ENCODE measurements around the gene ETV6. TPM values are rescaled to one million over a fixed set of nuclear protein-coding genes. Genes with fewer than 3 reads are reported as not detected.

Gene ETV6
- total RNA-seq (2021; fragmentation: NEBNext Ultra II Directional; extraction: Animal tissue kit (Norgen Biotek cat#: 25700)) (23.9 and 24.6 TPM in 2 replicates), polyA plus RNA-seq (2011; rRNA removed) (4.7 and 5.5 TPM in 2 replicates), polyA minus RNA-seq (2011; rRNA and poly(A)+ RNA removed) (14.5 and 14.8 TPM in 2 replicates)
- 4.5 TPM for polyA plus RNA-seq (2011; cell fraction: cytosol; rRNA removed)
- polyA plus RNA-seq (2011; cell fraction: nucleus; rRNA removed): 7.4 TPM
- polyA plus RNA-seq (2012, experiment 1 of 2): 6.5 to 9.8 TPM (median 8.0 TPM) in 4 replicates
- 2.1 TPM for polyA plus RNA-seq (2012, experiment 2 of 2)
- polyA plus RNA-seq (2013, experiment 1 of 2): 14.5 TPM
- polyA plus RNA-seq (2013, experiment 2 of 2): 14.1 TPM
- polyA minus RNA-seq (2011; cell fraction: cytosol; rRNA and poly(A)+ RNA removed): 9.9 TPM
- 22.1 TPM for polyA minus RNA-seq (2011; cell fraction: nucleus; rRNA and poly(A)+ RNA removed)
- long read RNA-seq, experiment 1, partial matches to known transcripts: 1 of 7 reads
- long read RNA-seq, experiment 1, other reads (novel, unspliced or antisense): 6 of 7 reads
- long read RNA-seq, experiment 2, partial matches to known transcripts: 0 of 3 reads
- long read RNA-seq, experiment 2, other reads (novel, unspliced or antisense): 3 of 3 reads

DNA sequence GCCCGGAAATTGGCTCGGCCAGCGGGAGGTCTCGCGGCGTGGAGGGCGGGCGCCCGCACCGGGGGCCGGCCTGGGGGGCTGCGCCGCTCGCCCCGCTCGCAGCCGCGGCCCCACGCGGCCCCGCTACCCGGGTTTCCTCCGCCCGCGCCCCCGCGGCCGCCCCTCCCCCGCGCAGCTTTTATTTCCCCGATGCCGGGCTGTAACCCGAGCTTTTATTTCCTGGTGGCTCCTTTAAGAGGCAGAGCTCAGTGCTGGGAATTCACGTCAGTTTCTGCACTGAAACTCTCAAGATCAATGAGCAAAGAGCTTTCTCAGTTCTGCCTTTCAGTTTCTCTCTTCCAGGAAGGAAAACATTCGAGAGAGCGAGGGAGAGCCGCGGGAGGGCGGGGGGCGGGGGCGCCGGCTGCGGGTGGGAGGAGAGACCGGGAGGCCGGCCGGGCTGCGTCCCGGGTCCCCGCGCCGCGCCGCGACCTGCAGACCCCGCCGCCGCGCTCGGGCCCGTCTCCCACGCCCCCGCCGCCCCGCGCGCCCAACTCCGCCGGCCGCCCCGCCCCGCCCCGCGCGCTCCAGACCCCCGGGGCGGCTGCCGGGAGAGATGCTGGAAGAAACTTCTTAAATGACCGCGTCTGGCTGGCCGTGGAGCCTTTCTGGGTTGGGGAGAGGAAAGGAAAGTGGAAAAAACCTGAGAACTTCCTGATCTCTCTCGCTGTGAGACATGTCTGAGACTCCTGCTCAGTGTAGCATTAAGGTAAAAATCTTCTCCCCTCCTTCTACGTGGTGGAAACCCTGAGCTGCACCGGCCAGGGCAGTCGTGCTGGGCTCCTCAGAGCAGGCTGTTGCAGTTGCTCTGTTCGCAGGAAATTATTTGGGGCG, at the start of gene ETV6:
ETV6 (plus strand) TSS at position 262 of the 873 bp plus-strand sequence; CDS start at position 716, 454 bp downstream.
- H3K9ac ChIP-seq (replicated peaks in 1 of 4; ENCODE audit: extremely low read depth in 1 of 4, low read depth in 3 of 4, low read length in 3 of 4): peak within 1 kb of the TSS; percentile 52 to 82 (median 70)
- H3K23me2 ChIP-seq (ENCODE audit: low read depth, low read length): peaks cover 6% of the 10 kb centered on the region
- H3K36me3 ChIP-seq (ENCODE audit: control insufficient read depth in 2 of 4, insufficient read depth in 4 of 4, low read length in 3 of 4): no peaks in the 10 kb centered on the region
- H3K79me1 ChIP-seq (ENCODE audit: low read depth, low read length): peaks cover 8% of the 10 kb centered on the region
- peak within 1 kb of the TSS; percentile 83 for H4K91ac ChIP-seq (replicated peaks; ENCODE audit: insufficient read length, low read length)
- WGBS, 2 experiments (ENCODE audit: extremely low coverage in 1 of 2, insufficient coverage in 1 of 2, insufficient read length in 1 of 2, insufficient replicate concordance in 2 of 2, low coverage in 1 of 2, low lambda C conversion rate in 2 of 2, missing lambda C conversion rate in 1 of 2): 6% methylated on average over 14 of the region's 86 CpGs; no CpG with 5 or more reads in 1 of the 2 experiments
- peak within 1 kb of the TSS; percentile 94 for H3K4ac ChIP-seq (replicated peaks; ENCODE audit: insufficient read length, low read depth, low read length)
- H2AK5ac ChIP-seq (ENCODE audit: low read depth, low read length): no peak within 1 kb of the TSS
- H3K4me2 ChIP-seq (ENCODE audit: insufficient read depth in 1 of 2, low read depth in 2 of 2, low read length in 2 of 2): peak within 1 kb of the TSS; percentile 81 to 83
- H2BK20ac ChIP-seq (ENCODE audit: low read length): 0 out of 2 replicates have a peak within 1 kb of the TSS, but pooled peaks have one; percentile 16
- DNase-seq (ENCODE audit: low read depth in 1 of 2, low spot score in 2 of 2): peak in 1 of 2 experiments; percentile 65
- no peaks in the 10 kb centered on the region for H4K20me1 ChIP-seq (replicated peaks in 1 of 2; ENCODE audit: control insufficient read depth in 1 of 2, insufficient read depth in 2 of 2, low read length in 2 of 2)
- H2BK5ac ChIP-seq (ENCODE audit: low read depth, low read length): peak within 1 kb of the TSS; percentile 89
- ChIA-PET POLR2A (ENCODE audit: partially characterized antibody) (interaction anchor here (0.6 to 2.3 kb wide), 13 partner anchors 9 to 361 kb away, joined by 3 to 9 read pairs (median 3); no protein-coding TSS in a partner anchor), CTCF (ENCODE audit: partially characterized antibody) (no interaction called here)
- H4K5ac ChIP-seq (ENCODE audit: insufficient read length, low read depth, low read length): peak within 1 kb of the TSS; percentile 83
- peak within 1 kb of the TSS; percentile 90; the same call in 1 of the 2 replicates for H2AFZ ChIP-seq (ENCODE audit: low read length)
- H2BK120ac ChIP-seq (replicated peaks; ENCODE audit: low read depth, low read length): peak within 1 kb of the TSS; percentile 87
- peaks cover 3 to 18% (median 10%) of the 10 kb centered on the region in 4 experiments for H3K4me1 ChIP-seq (replicated peaks in 1 of 4; ENCODE audit: control insufficient read depth in 3 of 4, insufficient read depth in 4 of 4, low read length in 3 of 4)
- peak within 1 kb of the TSS; percentile 46; the same call in 1 of the 2 replicates for H3K27ac ChIP-seq (ENCODE audit: low read depth, low read length)
- H4K8ac ChIP-seq (ENCODE audit: extremely low read depth, insufficient read depth, low read length): peak within 1 kb of the TSS; percentile 86
- no peak within 1 kb of the TSS for H3K23ac ChIP-seq (ENCODE audit: insufficient read length)
- peak within 1 kb of the TSS; percentile 76 to 98 (median 82) for H3K4me3 ChIP-seq (ENCODE audit: extremely low read depth in 1 of 4, insufficient read depth in 2 of 4, low read depth in 3 of 4, low read length in 4 of 4)
- no peaks in the 10 kb centered on the region for H3K9me3 ChIP-seq (ENCODE audit: insufficient read depth in 2 of 2, low read depth in 1 of 2, low read length in 1 of 2)
- H3K14ac ChIP-seq (ENCODE audit: insufficient read length): no peak within 1 kb of the TSS
- H3K56ac ChIP-seq (replicated peaks; ENCODE audit: insufficient read length, low read depth, low read length): peak within 1 kb of the TSS; percentile 80
- no peaks in the 10 kb centered on the region for H3K27me3 ChIP-seq (replicated peaks in 1 of 4; ENCODE audit: control insufficient read depth in 3 of 4, extremely low read depth in 1 of 4, insufficient read depth in 3 of 4, low read length in 3 of 4)
- FAIRE-seq: no peak
- H2BK15ac ChIP-seq (ENCODE audit: low read length): 0 out of 2 replicates have a peak within 1 kb of the TSS, but pooled peaks have one; percentile 53
- H3K18ac ChIP-seq (ENCODE audit: extremely low read depth, low read length): peak within 1 kb of the TSS; percentile 95
- H2BK12ac ChIP-seq (ENCODE audit: low read depth, low read length): peak within 1 kb of the TSS; percentile 97
- peaks cover 14 to 43% of the 10 kb centered on the region in 2 experiments for H3K79me2 ChIP-seq (ENCODE audit: control insufficient read depth in 1 of 2, insufficient read depth in 2 of 2, low read length in 2 of 2)
- peak; percentile 33 for TF ChIP-seq KDM4A (IDR thresholded peaks at IDR 0.05; ENCODE audit: low read depth, low read length, severe bottlenecking)
- no peak for TF ChIP-seq ATF3 (IDR thresholded peaks at IDR 0.05; ENCODE audit: insufficient read depth, low read depth, low read length)
- TF ChIP-seq EGR1 (IDR thresholded peaks at IDR 0.05; ENCODE audit: borderline replicate concordance, low read depth, low read length): peak; percentile 77
- TF ChIP-seq CEBPB (IDR thresholded peaks at IDR 0.05; ENCODE audit: low read depth, low read length): no peak
- TF ChIP-seq CBX8 (IDR thresholded peaks at IDR 0.05; ENCODE audit: borderline replicate concordance, low read depth, low read length): no peak
- TF ChIP-seq HDAC6 (IDR thresholded peaks at IDR 0.05; ENCODE audit: low read depth, low read length): no peak
- TF ChIP-seq TAF1 (IDR thresholded peaks at IDR 0.05; ENCODE audit: low read depth, low read length): 0 out of 2 replicates have a peak, but pooled peaks have one; percentile 32
- TF ChIP-seq RXRA (IDR thresholded peaks at IDR 0.05; ENCODE audit: insufficient read depth, low read depth, low read length): no peak

All from H1 (cell line).